ENCODE data around the gene NOC2L.

The NOC2L gene

GRCh38 chr1:927234-927633 lies 31.8 kb downstream of the NOC2L start:
- no peak for DNase-seq

- DNase-seq: no peak
These were observed 33.3 kb downstream of the NOC2L start for GRCh38 chr1:925561-926421.

- no peak for DNase-seq
These were observed 34.1 kb downstream of the NOC2L start for GRCh38 chr1:924656-925560.

- no peak for DNase-seq
These were observed 34.9 kb downstream of the NOC2L start for GRCh38 chr1:923991-924655.

- DNase-seq: peak; percentile 58
These were observed 35.7 kb downstream of the NOC2L start, which contains the start of gene SAMD11 for GRCh38 chr1:923131-923990. TSS of gene SAMD11 (plus strand) at chr1:923923. CDS start at chr1:924432, 509 bp downstream.

GRCh38 chr1:921011-921837 lies 37.8 kb downstream of the NOC2L start:
- DNase-seq: no peak

- no peak for DNase-seq
These were observed 38.5 kb downstream of the NOC2L start for GRCh38 chr1:920521-920920.

- DNase-seq: no peak
These were observed 39.0 kb downstream of the NOC2L start for GRCh38 chr1:920010-920409.

DNA sequence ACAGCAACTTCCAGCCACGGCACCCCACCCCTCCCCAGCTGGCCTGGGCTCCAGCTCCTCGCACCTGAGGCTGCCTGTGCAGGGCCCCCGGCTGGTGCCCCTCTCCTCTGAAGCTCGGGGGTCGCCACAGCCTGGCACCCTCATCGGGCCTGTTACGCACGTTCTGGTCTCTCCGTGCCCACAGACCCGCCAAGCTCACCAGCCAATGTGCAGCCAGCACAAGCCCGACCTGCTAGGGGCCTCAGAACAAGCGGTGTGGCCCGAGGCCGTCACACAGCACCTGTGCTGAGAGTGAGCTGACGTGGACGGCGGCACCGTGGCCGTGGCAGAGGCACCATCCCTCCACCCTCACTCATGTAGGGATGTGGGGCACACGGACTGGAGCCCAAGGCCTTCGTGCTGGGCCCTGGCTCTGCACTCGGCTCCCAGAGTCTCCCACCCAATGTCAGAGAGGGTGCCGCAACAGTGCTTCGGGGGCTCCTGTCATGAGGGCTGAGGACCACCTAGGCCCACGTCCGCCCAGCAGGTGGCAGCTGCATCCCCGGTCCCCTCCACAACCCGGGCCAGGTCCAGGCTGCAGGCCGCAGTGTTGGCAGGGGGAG lies 39.7 kb downstream of the NOC2L start:
- no peak for DNase-seq

DNA sequence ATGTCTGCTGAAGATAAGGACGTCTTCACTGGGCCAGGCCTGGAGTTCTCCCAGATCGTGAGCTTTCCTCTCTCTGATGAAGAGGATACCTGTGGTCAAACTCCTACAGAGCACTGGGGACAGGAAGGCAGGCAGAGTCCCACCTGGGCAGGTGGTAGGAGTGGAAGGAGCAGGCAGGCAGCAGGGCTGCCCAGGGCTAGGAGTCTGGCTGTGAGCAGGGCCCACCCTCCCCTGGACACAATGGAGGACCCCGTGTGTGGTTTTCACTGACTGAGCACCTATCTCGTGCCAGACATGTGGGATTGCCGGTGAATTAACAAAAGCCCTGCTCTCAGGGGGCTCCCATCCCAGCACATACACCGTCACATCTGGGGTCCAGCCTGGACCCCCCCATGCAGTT lies 40.2 kb downstream of the NOC2L start:
- DNase-seq: no peak

GRCh38 chr1:918353-918752 lies 40.7 kb downstream of the NOC2L start:
- DNase-seq: no peak

DNA sequence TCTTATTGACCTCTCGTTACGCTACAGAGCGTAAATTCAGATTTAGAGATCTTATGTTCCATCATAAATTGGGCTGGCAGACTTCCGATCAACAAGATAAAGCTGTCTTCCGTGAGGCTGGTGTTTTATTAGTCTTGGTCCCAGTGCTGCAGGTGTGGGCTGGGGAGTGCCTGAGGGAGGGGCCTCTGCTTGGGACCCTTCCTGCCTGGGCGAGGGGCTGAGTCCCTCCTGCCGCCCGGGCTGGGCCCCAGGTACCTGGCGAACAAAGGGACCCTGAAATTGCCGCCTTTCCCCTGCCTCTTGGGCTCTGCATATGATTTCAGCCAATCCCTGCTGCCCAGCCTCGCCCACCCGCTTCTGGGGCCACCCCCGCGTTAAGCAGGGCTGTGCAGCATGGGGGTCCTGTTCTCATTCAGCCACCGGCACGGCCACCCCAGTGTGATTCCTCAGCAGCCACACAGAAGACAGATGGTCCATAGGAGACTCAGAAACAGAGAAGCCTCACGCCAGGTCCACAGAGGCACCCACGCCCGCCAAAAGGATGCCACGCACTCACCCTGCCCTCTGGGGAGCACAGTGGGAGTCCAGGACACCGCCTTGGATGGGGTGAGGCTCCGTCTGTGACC lies 41.5 kb downstream of the NOC2L start:
- no peak for DNase-seq

DNA sequence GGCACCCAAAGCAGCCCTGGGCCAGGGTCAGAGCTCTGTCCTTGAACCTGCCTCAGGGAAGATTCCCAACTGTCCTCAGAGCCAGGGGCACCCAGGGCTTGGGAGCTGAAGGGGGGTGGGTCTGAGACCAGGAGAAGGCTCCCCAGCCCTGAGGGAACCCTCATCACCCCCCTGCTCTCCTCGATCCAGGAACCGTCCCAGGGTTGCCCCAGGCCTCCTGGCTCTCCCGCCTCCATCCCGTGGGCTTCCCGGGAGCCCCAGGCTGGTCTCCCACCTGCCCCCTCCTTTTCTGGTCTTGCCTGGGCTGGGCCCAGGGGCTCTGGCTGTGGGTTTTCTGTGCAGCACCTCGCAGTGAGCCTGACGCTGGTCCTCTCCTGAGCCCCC lies 42.0 kb downstream of the NOC2L start:
- no peak for DNase-seq

- no peak for DNase-seq
These were observed 42.6 kb downstream of the NOC2L start for GRCh38 chr1:916173-917075.

DNA sequence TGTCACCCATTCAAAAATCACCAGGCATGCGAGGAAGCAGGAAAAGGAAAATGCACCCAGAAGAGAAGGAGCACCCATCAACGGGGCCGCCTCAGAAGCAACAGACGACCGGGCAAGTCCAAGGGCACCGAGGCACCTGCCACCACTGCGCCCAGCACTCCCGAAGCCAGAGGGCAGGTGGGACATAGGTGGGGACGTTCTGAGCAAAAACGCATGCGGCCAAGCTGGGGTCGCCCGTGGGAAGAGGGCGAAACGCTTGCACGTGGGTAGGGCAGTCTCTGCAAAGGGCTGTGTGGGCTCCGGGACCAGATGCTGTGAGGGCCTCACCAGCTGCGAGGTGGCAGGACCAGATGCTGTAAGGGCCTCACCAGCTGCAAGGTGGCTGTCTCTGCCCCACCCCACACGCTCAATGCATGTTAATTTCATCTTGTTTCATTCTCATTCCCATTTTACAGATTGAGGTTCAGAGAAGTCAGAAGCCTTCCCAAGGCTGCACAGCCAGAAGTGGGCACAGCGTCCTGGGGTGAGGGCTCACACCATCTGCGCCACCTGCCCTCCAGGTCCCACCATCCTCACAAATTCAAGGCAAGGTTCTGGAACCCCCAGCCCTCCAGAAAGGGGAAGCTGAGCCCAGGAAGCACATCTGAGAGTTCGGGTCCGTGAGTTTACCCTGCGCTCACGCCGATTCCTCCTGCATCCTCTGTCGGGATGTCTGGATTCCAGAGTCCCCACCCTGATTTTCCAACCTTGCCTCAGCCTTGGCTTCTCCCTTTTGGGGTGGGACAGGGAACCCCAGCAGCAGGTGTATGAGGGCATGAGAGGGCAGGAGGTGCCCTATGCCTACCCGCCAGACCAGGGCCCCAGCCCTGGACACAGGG lies 43.5 kb downstream of the NOC2L start:
- no peak for DNase-seq

- DNase-seq: no peak
These were observed 44.2 kb downstream of the NOC2L start for GRCh38 chr1:914891-915280.

DNA sequence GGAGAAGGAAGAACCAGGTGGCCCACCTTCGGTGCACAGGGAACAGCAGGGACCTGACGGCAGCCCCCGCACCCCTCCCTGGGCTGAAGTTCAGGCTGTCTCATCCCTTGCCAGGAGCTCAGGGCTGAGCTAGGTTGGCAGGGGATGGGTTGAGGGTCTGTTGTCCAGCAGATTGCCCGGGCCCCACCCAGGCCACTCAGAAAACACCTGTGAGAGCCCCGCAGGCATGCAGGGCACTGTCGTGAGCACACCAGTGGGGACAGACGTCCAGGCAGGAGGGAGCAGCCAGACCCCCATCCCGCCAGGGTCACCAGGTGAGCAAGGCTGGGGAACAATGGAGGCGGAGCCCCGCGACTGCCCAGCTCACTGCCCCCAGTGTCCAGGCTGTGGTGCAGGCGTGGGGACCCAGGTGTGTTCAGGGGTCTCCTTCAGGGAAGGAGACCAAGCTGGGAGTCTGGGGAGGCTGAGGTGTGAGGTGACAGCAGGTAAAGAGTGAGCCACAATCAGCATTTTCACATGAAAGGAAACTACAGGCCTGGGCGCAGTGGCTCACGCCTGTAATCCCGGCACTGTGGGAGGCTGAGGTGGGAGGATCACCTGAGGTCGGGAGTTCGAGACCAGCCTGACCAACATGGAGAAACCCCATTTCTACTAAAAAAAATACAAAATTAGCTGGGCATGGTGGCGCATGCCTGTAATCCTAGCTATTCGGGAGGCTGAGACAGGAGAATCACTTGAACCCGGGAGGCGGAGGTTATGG lies 44.7 kb downstream of the NOC2L start:
- DNase-seq: no peak

Data from activated gamma-delta T cell (primary cell).